CD14-positive monocyte (primary cell): Measurements from ENCODE around the gene UQCC2. TPM values are rescaled to one million over a fixed set of nuclear protein-coding genes. Genes with fewer than 3 reads are reported as not detected.
A peak's percentile ranks its signal among the peaks of the same experiment; 100 is the strongest.

Experiments used
- DNase-seq, 3 donors: peaks; one replicate each; pipeline ENCODE4 v3.0.0-alpha.2; 2011 to 2022
- H2AFZ ChIP-seq: 2 replicates; pipeline ENCODE4 v1.6.0; 2012; ENCODE audit warnings: mild to moderate bottlenecking, low read depth, low read length, inconsistent platforms; ENCODE audit not compliant: insufficient read depth, poor library complexity, severe bottlenecking
- H3K27ac ChIP-seq, 2 donors: 1 replicate in 1 of 2; 2 replicates in 1 of 2; pipeline ENCODE4 v1.5.1; 2012 to 2013; ENCODE audit warnings: low read length in 2 of 2, control low read depth in 1 of 2, inconsistent platforms in 1 of 2, low read depth in 1 of 2, mild to moderate bottlenecking in 1 of 2
- H3K27me3 ChIP-seq, 2 donors: one replicate each; pipeline versions ENCODE4 v1.6.0 to v1.6.1; 2011 to 2013; ENCODE audit warnings: low read length in 2 of 2; ENCODE audit not compliant: control insufficient read depth in 2 of 2, insufficient read depth in 2 of 2
- H3K36me3 ChIP-seq, 2 donors: replicated peaks in 1 of 2; 1 replicate in 1 of 2; 2 replicates in 1 of 2; pipeline versions ENCODE4 v1.5.1 to v1.6.1; 2012 to 2013; ENCODE audit warnings: low read length in 2 of 2, control low read depth in 1 of 2, inconsistent platforms in 1 of 2, mild to moderate bottlenecking in 1 of 2; ENCODE audit not compliant: insufficient read depth in 2 of 2, control insufficient read depth in 1 of 2
- H3K4me1 ChIP-seq, 2 donors: 1 replicate in 1 of 2; 2 replicates in 1 of 2; pipeline versions ENCODE4 v1.5.1 to v1.6.1; 2012 to 2013; ENCODE audit warnings: low read length in 2 of 2, control low read depth in 1 of 2, inconsistent platforms in 1 of 2, mild to moderate bottlenecking in 1 of 2, moderate library complexity in 1 of 2; ENCODE audit not compliant: insufficient read depth in 2 of 2, control insufficient read depth in 1 of 2
- H3K4me2 ChIP-seq: replicated peaks from 2 replicates; pipeline ENCODE3; 2012; ENCODE audit warnings: low read length, moderate library complexity, mild to moderate bottlenecking; ENCODE audit not compliant: poor library complexity, severe bottlenecking; ENCODE audit errors: extremely low read depth
- H3K4me3 ChIP-seq, 3 experiments: fragments of 200-600 bp in 1 of 3; sonication (generic) in 1 of 3; replicated peaks in 1 of 3; 1 replicate in 2 of 3; 2 replicates in 1 of 3; pipeline ENCODE4 v1.5.1; 2011 to 2013; ENCODE audit warnings: low read length in 3 of 3, mild to moderate bottlenecking in 3 of 3, control low read depth in 2 of 3, low read depth in 2 of 3, inconsistent platforms in 1 of 3, moderate library complexity in 1 of 3
- H3K79me2 ChIP-seq: 2 replicates; pipeline ENCODE4 v1.6.0; 2012; ENCODE audit warnings: mild to moderate bottlenecking, control low read depth, inconsistent platforms, low read length, moderate library complexity; ENCODE audit not compliant: insufficient read depth
- H3K9ac ChIP-seq: 2 replicates; pipeline ENCODE4 v1.6.0; 2017; ENCODE audit warnings: low read length, mild to moderate bottlenecking; ENCODE audit not compliant: insufficient read depth, poor library complexity, severe bottlenecking
- H3K9me3 ChIP-seq, 2 donors: replicated peaks in 1 of 2; 1 replicate in 1 of 2; 2 replicates in 1 of 2; pipeline versions ENCODE4 v1.5.1 to v1.6.1; 2012 to 2013; ENCODE audit warnings: low read length in 2 of 2, control low read depth in 1 of 2; ENCODE audit not compliant: control insufficient read depth in 1 of 2, insufficient read depth in 1 of 2
- H4K20me1 ChIP-seq: 2 replicates; pipeline ENCODE4 v1.6.0; 2012; ENCODE audit warnings: mild to moderate bottlenecking, low read length, control low read depth, moderate library complexity; ENCODE audit not compliant: insufficient read depth
- H3K27ac Mint-ChIP-seq, 7 donors: one replicate each; pipeline ENCODE4 v1.8.0; 2020; ENCODE audit warnings: mild to moderate bottlenecking in 7 of 7, mixed read lengths in 7 of 7, moderate library complexity in 6 of 7, inconsistent platforms in 2 of 7
- H3K27me3 Mint-ChIP-seq, 3 donors: one replicate each; pipeline ENCODE4 v1.8.0; 2021 to 2022; ENCODE audit warnings: low read depth in 3 of 3, mild to moderate bottlenecking in 3 of 3, mixed read lengths in 3 of 3, moderate library complexity in 3 of 3, inconsistent platforms in 1 of 3
- H3K36me3 Mint-ChIP-seq, 2 donors: one replicate each; pipeline ENCODE4 v1.8.0; 2020; ENCODE audit warnings: mixed read lengths in 2 of 2, inconsistent platforms in 1 of 2, mild to moderate bottlenecking in 1 of 2
- H3K4me1 Mint-ChIP-seq: one replicate; pipeline ENCODE4 v1.8.0; 2020; ENCODE audit warnings: mild to moderate bottlenecking, mixed read lengths
- H3K4me3 Mint-ChIP-seq, 2 donors: one replicate each; pipeline ENCODE4 v1.8.0; 2020; ENCODE audit warnings: mild to moderate bottlenecking in 2 of 2, mixed read lengths in 2 of 2, moderate library complexity in 1 of 2
- H3K9me3 Mint-ChIP-seq, 7 donors: one replicate each; pipeline ENCODE4 v1.8.0; 2020 to 2022; ENCODE audit warnings: mixed read lengths in 7 of 7, mild to moderate bottlenecking in 6 of 7, moderate library complexity in 6 of 7, inconsistent platforms in 2 of 7
- WGBS: methylation state at CpG from one replicate; pipeline ENCODE4 v1.1.5; 2013; ENCODE audit warnings: missing lambda C conversion rate; ENCODE audit not compliant: insufficient coverage; 5-methylcytosine and 5-hydroxymethylcytosine counted together
- intact Hi-C, 2 donors: fragments of 100-400 bp; cut with micrococcal nuclease; formaldehyde crosslinking; loops; one replicate each; pipeline versions ENCODE4 v1.15.0 to v1.15.1; 2023
- polyA plus RNA-seq, 3 donors: library from polyadenylated mRNA; depleted of rRNA in 1 of 3; unstranded in 2 of 3; stranded (reverse) in 1 of 3; fragments of 300-500 nt in 2 of 3; fragments of >200 nt in 1 of 3; fragmentation: Illumina TruSeq in 2 of 3; gene quantifications; 1 replicate in 2 of 3; 2 replicates in 1 of 3; pipeline ENCODE4 v1.2.3, GENCODE V29; 2012 to 2021
- TF ChIP-seq, protein P1 (sequence below): fragments of 200-600 bp; IDR thresholded peaks from one replicate; pipeline ENCODE4 v1.8.0; 2022; ENCODE audit warnings: antibody characterized with exemption, mild to moderate bottlenecking

Gene UQCC2
- polyA plus RNA-seq, 3 donors = 10.3 to 39.3 (median 37.2) TPM

GRCh38 chr6:33708516-33709204 is 2.8 kb downstream of the UQCC2 start:
- Histone ChIP-seq H2AFZ (no peak overlapping the region), H3K4me2 (no peak overlapping the region)
- peak overlapping the region in 1 of 7 donors; percentile 12 for H3K27ac Mint-ChIP-seq

GRCh38 chr6:33707771-33708170 is 3.7 kb downstream of the UQCC2 start:
- no peak for DNase-seq
- no peaks in the 10 kb centered on the region for H3K27me3 Mint-ChIP-seq
- H3K4me3 ChIP-seq = no peak overlapping the region
- intact Hi-C loops = no loop called here
- no peak overlapping the region for H3K4me3 Mint-ChIP-seq
- H3K36me3 ChIP-seq = peaks cover 0 to 21% of the 10 kb centered on the region in 2 donors
- H3K4me1 ChIP-seq = peaks cover 13 to 16% of the 10 kb centered on the region in 2 donors
- TF ChIP-seq, protein P1, sequence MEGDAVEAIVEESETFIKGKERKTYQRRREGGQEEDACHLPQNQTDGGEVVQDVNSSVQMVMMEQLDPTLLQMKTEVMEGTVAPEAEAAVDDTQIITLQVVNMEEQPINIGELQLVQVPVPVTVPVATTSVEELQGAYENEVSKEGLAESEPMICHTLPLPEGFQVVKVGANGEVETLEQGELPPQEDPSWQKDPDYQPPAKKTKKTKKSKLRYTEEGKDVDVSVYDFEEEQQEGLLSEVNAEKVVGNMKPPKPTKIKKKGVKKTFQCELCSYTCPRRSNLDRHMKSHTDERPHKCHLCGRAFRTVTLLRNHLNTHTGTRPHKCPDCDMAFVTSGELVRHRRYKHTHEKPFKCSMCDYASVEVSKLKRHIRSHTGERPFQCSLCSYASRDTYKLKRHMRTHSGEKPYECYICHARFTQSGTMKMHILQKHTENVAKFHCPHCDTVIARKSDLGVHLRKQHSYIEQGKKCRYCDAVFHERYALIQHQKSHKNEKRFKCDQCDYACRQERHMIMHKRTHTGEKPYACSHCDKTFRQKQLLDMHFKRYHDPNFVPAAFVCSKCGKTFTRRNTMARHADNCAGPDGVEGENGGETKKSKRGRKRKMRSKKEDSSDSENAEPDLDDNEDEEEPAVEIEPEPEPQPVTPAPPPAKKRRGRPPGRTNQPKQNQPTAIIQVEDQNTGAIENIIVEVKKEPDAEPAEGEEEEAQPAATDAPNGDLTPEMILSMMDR = no peak
- no peaks in the 10 kb centered on the region for H3K9me3 Mint-ChIP-seq
- no peak overlapping the region for H2AFZ ChIP-seq
- H3K27ac ChIP-seq = no peak overlapping the region
- H3K4me1 Mint-ChIP-seq = peaks cover 14% of the 10 kb centered on the region
- H3K4me2 ChIP-seq = no peak overlapping the region
- no peak overlapping the region for H3K27ac Mint-ChIP-seq
- no peaks in the 10 kb centered on the region for H4K20me1 ChIP-seq
- no peak overlapping the region for H3K9ac ChIP-seq
- no peaks in the 10 kb centered on the region for H3K9me3 ChIP-seq
- WGBS = no CpG with 5 or more reads among the region's 5 CpGs
- peaks cover 10 to 27% of the 10 kb centered on the region in 2 donors for H3K36me3 Mint-ChIP-seq
- H3K79me2 ChIP-seq = peaks cover 5% of the 10 kb centered on the region
- H3K27me3 ChIP-seq = no peaks in the 10 kb centered on the region

More at GRCh38 chr6:33708516-33709204, 2.8 kb downstream of the UQCC2 start:
- Histone ChIP-seq H3K9ac (no peak overlapping the region), H3K4me3 (no peak overlapping the region), H3K9me3 (no peaks in the 10 kb centered on the region), H3K79me2 (peaks cover 5% of the 10 kb centered on the region), H3K27ac (no peak overlapping the region), H3K4me1 (peaks cover 13 to 16% of the 10 kb centered on the region in 2 donors), H3K36me3 (peaks cover 0 to 21% of the 10 kb centered on the region in 2 donors), H4K20me1 (no peaks in the 10 kb centered on the region), H3K27me3 (no peaks in the 10 kb centered on the region)
- 97% methylated on average over 8 of the region's 10 CpGs for WGBS
- intact Hi-C loops = no loop called here
- no peak for DNase-seq
- TF ChIP-seq, protein P1 = no peak
- H3K9me3 Mint-ChIP-seq = no peaks in the 10 kb centered on the region
- H3K4me1 Mint-ChIP-seq = peaks cover 14% of the 10 kb centered on the region
- H3K4me3 Mint-ChIP-seq = no peak overlapping the region
- no peaks in the 10 kb centered on the region for H3K27me3 Mint-ChIP-seq
- peaks cover 10 to 24% of the 10 kb centered on the region in 2 donors for H3K36me3 Mint-ChIP-seq
